CD4-positive, alpha-beta T cell treated with Interleukin-10 for 1 hour (primary cell): ENCODE data around the gene PTPN3.
"Not testable (repeated sequence)": the region's sequence is repeated elsewhere in the genome, so short reads cannot be mapped to it uniquely, and the experiment has no call there.

Experiments
- DNase-seq: peaks from one replicate; pipeline ENCODE4 v3.0.0-alpha.2; 2020

The PTPN3 gene

GRCh38 chr9:109382585-109382984 lies 115.5 kb downstream of the PTPN3 start:
- DNase-seq = no peak

GRCh38 chr9:109382182-109382581 lies 115.9 kb downstream of the PTPN3 start:
- no peak for DNase-seq

- DNase-seq = no peak
Measured at GRCh38 chr9:109381011-109381729, 116.9 kb downstream of the PTPN3 start.

GRCh38 chr9:109379513-109379912 lies 118.6 kb downstream of the PTPN3 start:
- DNase-seq = no peak

- no peak for DNase-seq
Measured at GRCh38 chr9:109378316-109378715, 119.8 kb downstream of the PTPN3 start.

GRCh38 chr9:109372246-109372645 lies 125.9 kb downstream of the PTPN3 start:
- no peak for DNase-seq

- no peak for DNase-seq
Measured at GRCh38 chr9:109371374-109371773, 126.7 kb downstream of the PTPN3 start.

- no peak for DNase-seq
Measured at GRCh38 chr9:109369285-109369684, 128.8 kb downstream of the PTPN3 start.

- no peak for DNase-seq
Measured at GRCh38 chr9:109360771-109361170, 137.3 kb downstream of the PTPN3 start.

GRCh38 chr9:109358968-109359603 lies 139.0 kb downstream of the PTPN3 start:
- DNase-seq = not testable (repeated sequence)

- no peak for DNase-seq
Measured at GRCh38 chr9:109355564-109356297, 142.4 kb downstream of the PTPN3 start.

GRCh38 chr9:109354190-109354589 lies 143.9 kb downstream of the PTPN3 start:
- DNase-seq = no peak

GRCh38 chr9:109351032-109351431 lies 147.1 kb downstream of the PTPN3 start:
- DNase-seq = no peak

GRCh38 chr9:109349421-109349846 lies 148.7 kb downstream of the PTPN3 start:
- no peak for DNase-seq

GRCh38 chr9:109346904-109347303 lies 151.2 kb downstream of the PTPN3 start:
- no peak for DNase-seq

GRCh38 chr9:109344866-109345265 lies 153.2 kb downstream of the PTPN3 start:
- no peak for DNase-seq

- no peak for DNase-seq
Measured at GRCh38 chr9:109342878-109343277, 155.2 kb downstream of the PTPN3 start.

GRCh38 chr9:109341561-109341960 lies 156.5 kb downstream of the PTPN3 start:
- no peak for DNase-seq

GRCh38 chr9:109340979-109341378 lies 157.1 kb downstream of the PTPN3 start:
- not testable (repeated sequence) for DNase-seq

GRCh38 chr9:109336409-109336808 lies 161.7 kb downstream of the PTPN3 start:
- no peak for DNase-seq

- DNase-seq = no peak
Measured at GRCh38 chr9:109335929-109336328, 162.2 kb downstream of the PTPN3 start.

GRCh38 chr9:109335121-109335520 lies 163.0 kb downstream of the PTPN3 start:
- no peak for DNase-seq

- no peak for DNase-seq
Measured at GRCh38 chr9:109331353-109331752, 166.8 kb downstream of the PTPN3 start.
